ENCODE data around the gene CPNE4. TPM values are rescaled to one million over a fixed set of nuclear protein-coding genes. Genes with fewer than 3 reads are reported as not detected.

Gene CPNE4
- total RNA-seq, 2 donors from 2014 or later, result 0.16 TPM; not detected in 1

GRCh38 chr3:131555456-131555855, 479.4 kb downstream of the CPNE4 start:
- Histone ChIP-seq H3K4me1 (no peaks in the 10 kb centered on the region), H3K27me3 (no peaks in the 10 kb centered on the region), H3K9ac (ENCODE audit: low read depth in 2 of 2, low read length in 2 of 2) (no peak overlapping the region), H3K4me3 (no peak overlapping the region), H3K36me3 (no peaks in the 10 kb centered on the region), H3K27ac (no peak overlapping the region), H3K9me3 (no peaks in the 10 kb centered on the region)
- intact Hi-C loops (cut with DNase I), result no loop called here
- DNase-seq, result no peak
- TF ChIP-seq, protein P1, sequence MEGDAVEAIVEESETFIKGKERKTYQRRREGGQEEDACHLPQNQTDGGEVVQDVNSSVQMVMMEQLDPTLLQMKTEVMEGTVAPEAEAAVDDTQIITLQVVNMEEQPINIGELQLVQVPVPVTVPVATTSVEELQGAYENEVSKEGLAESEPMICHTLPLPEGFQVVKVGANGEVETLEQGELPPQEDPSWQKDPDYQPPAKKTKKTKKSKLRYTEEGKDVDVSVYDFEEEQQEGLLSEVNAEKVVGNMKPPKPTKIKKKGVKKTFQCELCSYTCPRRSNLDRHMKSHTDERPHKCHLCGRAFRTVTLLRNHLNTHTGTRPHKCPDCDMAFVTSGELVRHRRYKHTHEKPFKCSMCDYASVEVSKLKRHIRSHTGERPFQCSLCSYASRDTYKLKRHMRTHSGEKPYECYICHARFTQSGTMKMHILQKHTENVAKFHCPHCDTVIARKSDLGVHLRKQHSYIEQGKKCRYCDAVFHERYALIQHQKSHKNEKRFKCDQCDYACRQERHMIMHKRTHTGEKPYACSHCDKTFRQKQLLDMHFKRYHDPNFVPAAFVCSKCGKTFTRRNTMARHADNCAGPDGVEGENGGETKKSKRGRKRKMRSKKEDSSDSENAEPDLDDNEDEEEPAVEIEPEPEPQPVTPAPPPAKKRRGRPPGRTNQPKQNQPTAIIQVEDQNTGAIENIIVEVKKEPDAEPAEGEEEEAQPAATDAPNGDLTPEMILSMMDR (IDR thresholded peaks at IDR 0.05), result no peak

DNA sequence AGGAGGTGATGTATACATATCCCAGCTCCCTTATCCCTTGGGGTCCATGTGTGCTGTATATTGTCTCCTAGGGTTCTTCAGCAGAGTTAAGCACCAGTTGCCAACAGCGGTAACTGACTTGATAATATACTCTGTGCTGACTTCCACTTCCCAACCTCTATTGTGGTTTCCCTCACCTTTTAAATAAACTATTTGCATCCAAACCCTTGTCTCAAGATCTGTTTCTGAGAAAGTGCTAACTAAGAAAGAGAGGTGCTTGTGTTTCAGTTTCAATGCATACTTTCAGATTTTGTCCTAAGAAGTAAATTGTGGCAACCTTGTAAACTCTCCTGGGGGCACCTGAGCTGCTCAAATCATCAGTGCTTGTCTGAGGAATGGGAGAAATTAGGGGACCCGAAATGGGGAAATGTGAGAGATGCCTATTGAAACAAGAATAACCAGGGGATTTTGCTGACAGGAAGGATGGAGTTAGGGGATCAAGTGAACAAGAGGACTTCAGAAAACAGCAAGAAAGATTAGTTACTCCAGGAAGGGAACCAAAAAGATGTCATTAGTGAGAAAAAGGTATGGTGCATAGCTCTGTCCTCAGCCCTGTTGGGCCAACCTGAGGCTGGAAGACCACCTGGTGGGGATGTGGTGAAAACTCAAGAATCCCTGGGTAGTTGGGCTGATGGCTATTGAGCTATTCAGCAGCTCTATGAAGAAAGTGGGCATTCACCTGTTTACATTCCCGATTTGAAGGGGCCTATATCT, 481.1 kb downstream of the CPNE4 start:
- intact Hi-C loops (cut with DNase I), result no loop called here
- Histone ChIP-seq H3K27me3 (no peaks in the 10 kb centered on the region), H3K9me3 (no peaks in the 10 kb centered on the region), H3K4me3 (no peak overlapping the region), H3K4me1 (no peaks in the 10 kb centered on the region), H3K36me3 (no peaks in the 10 kb centered on the region), H3K9ac (ENCODE audit: low read depth in 2 of 2, low read length in 2 of 2) (no peak overlapping the region), H3K27ac (no peak overlapping the region)
- TF ChIP-seq, protein P1 (IDR thresholded peaks at IDR 0.05), result no peak
- DNase-seq, result no peak

- H3K27ac ChIP-seq, result no peak overlapping the region
- no peaks in the 10 kb centered on the region for H3K4me1 ChIP-seq
- H3K36me3 ChIP-seq, result no peaks in the 10 kb centered on the region
- TF ChIP-seq, protein P1 (IDR thresholded peaks at IDR 0.05), result no peak
- no peak overlapping the region for H3K9ac ChIP-seq (ENCODE audit: low read depth in 2 of 2, low read length in 2 of 2)
- no peaks in the 10 kb centered on the region for H3K27me3 ChIP-seq
- no peak overlapping the region for H3K4me3 ChIP-seq
- H3K9me3 ChIP-seq, result no peaks in the 10 kb centered on the region
- intact Hi-C loops (cut with DNase I), result no loop called here
- DNase-seq, result no peak
These were observed 483.1 kb downstream of the CPNE4 start for GRCh38 chr3:131551761-131552160.

DNA sequence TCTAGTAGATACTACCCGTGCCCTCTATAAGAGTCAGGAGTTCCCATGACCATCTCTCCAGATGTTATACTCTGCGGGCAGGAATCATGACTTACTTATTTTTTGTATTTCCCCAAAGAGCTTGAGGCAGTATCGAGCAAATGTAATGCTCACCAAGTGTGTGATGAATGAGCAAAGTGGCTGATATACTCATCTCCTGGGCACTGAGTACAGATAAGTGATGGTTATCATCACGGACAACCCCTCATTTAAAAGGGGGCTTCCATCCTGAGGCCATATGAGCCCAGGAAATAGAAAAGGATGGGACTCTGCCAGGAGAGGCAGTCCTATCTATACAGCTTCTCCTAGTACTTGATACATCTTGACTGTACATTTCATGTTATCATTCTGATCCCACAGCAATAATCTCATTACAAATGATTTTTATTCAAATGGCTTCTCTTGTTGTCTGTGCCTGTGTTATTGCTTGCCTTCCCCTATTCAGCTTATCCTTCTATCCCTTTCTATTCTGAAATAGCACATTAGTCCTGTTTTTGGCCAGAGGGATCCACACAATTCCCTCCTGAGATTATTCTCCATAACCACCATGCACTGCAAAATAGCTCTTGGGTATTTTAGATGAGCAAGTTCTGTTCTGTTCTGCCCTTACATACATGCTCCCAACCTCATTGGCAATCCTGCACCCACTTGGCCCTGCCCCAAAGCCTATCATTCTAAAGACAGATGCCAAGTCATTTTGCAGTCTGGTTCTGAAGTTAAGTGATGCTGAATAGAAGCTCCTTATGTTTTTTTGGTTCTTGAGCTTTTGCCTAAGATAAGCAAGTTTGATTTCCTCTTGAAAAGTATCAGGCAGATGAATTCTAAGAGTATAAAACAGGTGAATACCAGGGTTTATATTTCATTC, 484.0 kb downstream of the CPNE4 start:
- TF ChIP-seq, protein P1 (IDR thresholded peaks at IDR 0.05), result no peak
- intact Hi-C loops (cut with DNase I), result no loop called here
- DNase-seq, result no peak
- H3K27ac ChIP-seq, result no peak overlapping the region
- no peak overlapping the region for H3K9ac ChIP-seq (ENCODE audit: low read depth in 2 of 2, low read length in 2 of 2)
- H3K27me3 ChIP-seq, result no peaks in the 10 kb centered on the region
- no peaks in the 10 kb centered on the region for H3K4me1 ChIP-seq
- no peaks in the 10 kb centered on the region for H3K9me3 ChIP-seq
- no peak overlapping the region for H3K4me3 ChIP-seq
- H3K36me3 ChIP-seq, result no peaks in the 10 kb centered on the region

GRCh38 chr3:131549340-131549739, 485.5 kb downstream of the CPNE4 start:
- Histone ChIP-seq H3K9ac (ENCODE audit: low read depth in 2 of 2, low read length in 2 of 2) (no peak overlapping the region), H3K4me3 (no peak overlapping the region), H3K27me3 (no peaks in the 10 kb centered on the region), H3K27ac (no peak overlapping the region), H3K9me3 (no peaks in the 10 kb centered on the region), H3K36me3 (no peaks in the 10 kb centered on the region), H3K4me1 (no peaks in the 10 kb centered on the region)
- intact Hi-C loops (cut with DNase I), result no loop called here
- TF ChIP-seq, protein P1 (IDR thresholded peaks at IDR 0.05), result no peak
- no peak for DNase-seq
